ENCODE data around the gene VPS25. TPM values are rescaled to one million over a fixed set of nuclear protein-coding genes. Genes with fewer than 3 reads are reported as not detected.

VPS25 gene
- polyA plus RNA-seq, 3 donors: 71.3 to 125 (median 104) TPM

GRCh38 chr17:42744806-42745617 lies 28.2 kb upstream of the VPS25 start, which contains the start of gene EZH1:
Gene EZH1, minus strand, starts transcription at chr17:42745040. Its CDS starts 16,099 bp downstream, at chr17:42728941.
- peak within 1 kb of the TSS; percentile 79 for H3K4me2 ChIP-seq (replicated peaks; ENCODE audit: extremely low read depth, low read length, poor library complexity, severe bottlenecking)
- peaks cover 15% of the 10 kb centered on the region for H3K4me1 Mint-ChIP-seq
- peaks cover 8 to 19% (median 15%) of the 10 kb centered on the region in 3 donors for H3K27me3 Mint-ChIP-seq (ENCODE audit: low read depth in 3 of 3)
- H3K9me3 Mint-ChIP-seq: peaks cover 0 to 3% (median 0%) of the 10 kb centered on the region in 7 donors
- peak within 1 kb of the TSS in 1 of 2 donors; percentile 81 for H3K27ac ChIP-seq (ENCODE audit: low read depth in 1 of 2, low read length in 2 of 2)
- H3K4me3 ChIP-seq (replicated peaks in 1 of 3; ENCODE audit: low read depth in 2 of 3, low read length in 3 of 3): peak within 1 kb of the TSS; percentile 79 to 83 (median 79)
- peaks cover 0 to 5% of the 10 kb centered on the region in 2 donors for H3K36me3 Mint-ChIP-seq
- peaks cover 40% of the 10 kb centered on the region for H4K20me1 ChIP-seq (ENCODE audit: insufficient read depth, low read length)
- no peaks in the 10 kb centered on the region for H3K9me3 ChIP-seq (replicated peaks in 1 of 2; ENCODE audit: control insufficient read depth in 1 of 2, insufficient read depth in 1 of 2, low read length in 2 of 2)
- peak within 1 kb of the TSS; percentile 76 for H2AFZ ChIP-seq (ENCODE audit: insufficient read depth, low read depth, low read length, poor library complexity, severe bottlenecking)
- H3K27ac Mint-ChIP-seq: peak within 1 kb of the TSS in 6 of 7 donors; percentile 74 to 98 (median 90)
- H3K79me2 ChIP-seq (ENCODE audit: insufficient read depth, low read length): peaks cover 35% of the 10 kb centered on the region
- H3K27me3 ChIP-seq (ENCODE audit: control insufficient read depth in 2 of 2, insufficient read depth in 2 of 2, low read length in 2 of 2): peaks cover 0 to 5% of the 10 kb centered on the region in 2 donors
- peaks cover 0 to 4% of the 10 kb centered on the region in 2 donors for H3K36me3 ChIP-seq (replicated peaks in 1 of 2; ENCODE audit: control insufficient read depth in 1 of 2, insufficient read depth in 2 of 2, low read length in 2 of 2)
- peak within 1 kb of the TSS; percentile 85 for H3K9ac ChIP-seq (ENCODE audit: insufficient read depth, low read length, poor library complexity, severe bottlenecking)
- intact Hi-C loops (cut with micrococcal nuclease): no loop called here
- WGBS (ENCODE audit: insufficient coverage): 5% methylated on average over 45 of the region's 50 CpGs
- peak; percentile 83 to 92 (median 88) for DNase-seq
- TF ChIP-seq CTCF (IDR thresholded peaks at IDR 0.05): no peak
- peaks cover 16 to 19% of the 10 kb centered on the region in 2 donors for H3K4me1 ChIP-seq (ENCODE audit: control insufficient read depth in 1 of 2, insufficient read depth in 2 of 2, low read length in 2 of 2)
- H3K4me3 Mint-ChIP-seq: peak within 1 kb of the TSS; percentile 94 to 97

GRCh38 chr17:42748202-42748907 lies 24.9 kb upstream of the VPS25 start:
- Histone ChIP-seq H3K79me2 (ENCODE audit: insufficient read depth, low read length) (peaks cover 14% of the 10 kb centered on the region), H2AFZ (ENCODE audit: insufficient read depth, low read depth, low read length, poor library complexity, severe bottlenecking) (no peak overlapping the region), H3K9ac (ENCODE audit: insufficient read depth, low read length, poor library complexity, severe bottlenecking) (no peak overlapping the region), H3K4me2 (replicated peaks; ENCODE audit: extremely low read depth, low read length, poor library complexity, severe bottlenecking) (no peak overlapping the region), H3K9me3 (replicated peaks in 1 of 2; ENCODE audit: control insufficient read depth in 1 of 2, insufficient read depth in 1 of 2, low read length in 2 of 2) (no peaks in the 10 kb centered on the region), H3K27ac (ENCODE audit: low read depth in 1 of 2, low read length in 2 of 2) (no peak overlapping the region), H4K20me1 (ENCODE audit: insufficient read depth, low read length) (peaks cover 8% of the 10 kb centered on the region), H3K27me3 (ENCODE audit: control insufficient read depth in 2 of 2, insufficient read depth in 2 of 2, low read length in 2 of 2) (peaks cover 0 to 5% of the 10 kb centered on the region in 2 donors), H3K4me1 (ENCODE audit: control insufficient read depth in 1 of 2, insufficient read depth in 2 of 2, low read length in 2 of 2) (peaks cover 32 to 35% of the 10 kb centered on the region in 2 donors), H3K36me3 (replicated peaks in 1 of 2; ENCODE audit: control insufficient read depth in 1 of 2, insufficient read depth in 2 of 2, low read length in 2 of 2) (no peaks in the 10 kb centered on the region), H3K4me3 (replicated peaks in 1 of 3; ENCODE audit: low read depth in 2 of 3, low read length in 3 of 3) (no peak overlapping the region)
- H3K36me3 Mint-ChIP-seq: no peaks in the 10 kb centered on the region
- peak overlapping the region in 1 of 2 donors; percentile 54 for H3K4me3 Mint-ChIP-seq
- no peak for TF ChIP-seq CTCF (IDR thresholded peaks at IDR 0.05)
- peaks cover 0 to 3% (median 0%) of the 10 kb centered on the region in 7 donors for H3K9me3 Mint-ChIP-seq
- WGBS (ENCODE audit: insufficient coverage): no CpG with 5 or more reads among the region's 7 CpGs
- peaks cover 23% of the 10 kb centered on the region for H3K4me1 Mint-ChIP-seq
- peaks cover 10 to 19% (median 19%) of the 10 kb centered on the region in 3 donors for H3K27me3 Mint-ChIP-seq (ENCODE audit: low read depth in 3 of 3)
- no peak overlapping the region for H3K27ac Mint-ChIP-seq
- intact Hi-C loops (cut with micrococcal nuclease): no loop called here
- no peak for DNase-seq

Measured in CD14-positive monocyte (primary cell).